22Rv1 (cell line): Measurements from ENCODE around the gene PTPN11.

Experiments used
- CTCF ChIP-seq: fragments of 450-650 bp; IDR thresholded peaks from 2 replicates; pipeline ENCODE4 v1.5.1; 2017; ENCODE audit warnings: mild to moderate bottlenecking
- ZFX ChIP-seq: fragments of 450-650 bp; IDR thresholded peaks from 2 replicates; pipeline ENCODE4 v1.6.1; 2017; ENCODE audit warnings: antibody characterized with exemption, borderline replicate concordance

- TF ChIP-seq CTCF (peak; percentile 28; the same call in 1 of the 2 replicates), ZFX (no peak)
Measured at GRCh38 chr12:112473056-112473455, 54.3 kb downstream of the PTPN11 start.
